Measurements from ENCODE around the gene ERMP1.

Gene ERMP1

GRCh38 chr9:5852987-5853386 lies 20.1 kb upstream of the ERMP1 start:
- no peak for DNase-seq

- DNase-seq: peak; percentile 4
These were observed 18.5 kb upstream of the ERMP1 start for GRCh38 chr9:5851445-5851844.

GRCh38 chr9:5850724-5851122 lies 17.8 kb upstream of the ERMP1 start:
- DNase-seq: no peak

GRCh38 chr9:5848372-5848882 lies 15.5 kb upstream of the ERMP1 start:
- DNase-seq: no peak

- no peak for DNase-seq
These were observed 13.6 kb upstream of the ERMP1 start for GRCh38 chr9:5846501-5846921.

- DNase-seq: no peak
These were observed 13.2 kb upstream of the ERMP1 start for GRCh38 chr9:5846096-5846495.

- DNase-seq: no peak
These were observed 12.2 kb upstream of the ERMP1 start for GRCh38 chr9:5845157-5845531.

- DNase-seq: peak; percentile 30
These were observed 11.0 kb upstream of the ERMP1 start for GRCh38 chr9:5843794-5844471.

GRCh38 chr9:5842929-5843793 lies 10.2 kb upstream of the ERMP1 start:
- no peak for DNase-seq

- no peak for DNase-seq
These were observed 9.1 kb upstream of the ERMP1 start for GRCh38 chr9:5841771-5842573.

GRCh38 chr9:5840788-5841187 lies 7.9 kb upstream of the ERMP1 start:
- no peak for DNase-seq

GRCh38 chr9:5839572-5839902 lies 6.6 kb upstream of the ERMP1 start:
- no peak for DNase-seq

- peak; percentile 16 for DNase-seq
These were observed 6.1 kb upstream of the ERMP1 start for GRCh38 chr9:5838884-5839571.

GRCh38 chr9:5835808-5836207 lies 2.9 kb upstream of the ERMP1 start:
- DNase-seq: no peak

- no peak for DNase-seq
These were observed 1.3 kb upstream of the ERMP1 start for GRCh38 chr9:5834214-5834613.

- DNase-seq: peak; percentile 4
These were observed 813 bp downstream of the ERMP1 start for GRCh38 chr9:5832071-5832537.

- DNase-seq: no peak
These were observed 6.9 kb downstream of the ERMP1 start for GRCh38 chr9:5825895-5826622.

GRCh38 chr9:5825223-5825622 lies 7.7 kb downstream of the ERMP1 start:
- DNase-seq: no peak

- DNase-seq: no peak
These were observed 12.5 kb downstream of the ERMP1 start for GRCh38 chr9:5820425-5820824.

GRCh38 chr9:5819174-5819573 lies 13.7 kb downstream of the ERMP1 start:
- DNase-seq: no peak

- DNase-seq: no peak
These were observed 14.3 kb downstream of the ERMP1 start for GRCh38 chr9:5818424-5819142.

Data from fibroblast of skin of abdomen (primary cell).